HG03039 (cell line): ENCODE data around the gene IQGAP2.
"Not testable (repeated sequence)": the region's sequence is repeated elsewhere in the genome, so short reads cannot be mapped to it uniquely, and the experiment has no call there.

ENCODE experiments used
- ATAC-seq: cut with Tn5 transposase; IDR thresholded peaks from one replicate; pipeline ENCODE4 v1.9.1; 2021; ENCODE audit warnings: mild to moderate bottlenecking, moderate library complexity; ENCODE audit not compliant: unreplicated experiment

IQGAP2 gene

GRCh38 chr5:76642390-76643040, 239.4 kb downstream of the IQGAP2 start:
- ATAC-seq: no peak

DNA sequence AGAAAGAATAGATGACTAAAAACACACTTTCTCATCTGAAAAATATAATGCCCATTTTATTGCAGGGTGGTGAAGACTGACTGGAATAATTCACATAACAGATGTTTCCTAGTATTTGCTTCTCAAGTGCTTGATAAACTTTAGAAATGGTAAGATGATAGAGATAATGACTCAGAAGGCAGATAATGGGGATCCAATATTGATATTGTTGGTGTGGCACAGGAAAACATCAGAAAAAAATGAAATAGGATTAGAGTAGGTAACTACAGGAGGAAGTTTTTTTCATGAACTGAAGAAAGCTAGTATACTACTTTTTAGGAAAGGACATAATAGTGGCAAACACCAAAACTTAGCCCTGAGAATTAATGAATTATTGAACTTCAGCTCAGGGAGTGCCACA, 240.3 kb downstream of the IQGAP2 start:
- no peak for ATAC-seq

GRCh38 chr5:76649140-76649539, 246.1 kb downstream of the IQGAP2 start:
- ATAC-seq: no peak

DNA sequence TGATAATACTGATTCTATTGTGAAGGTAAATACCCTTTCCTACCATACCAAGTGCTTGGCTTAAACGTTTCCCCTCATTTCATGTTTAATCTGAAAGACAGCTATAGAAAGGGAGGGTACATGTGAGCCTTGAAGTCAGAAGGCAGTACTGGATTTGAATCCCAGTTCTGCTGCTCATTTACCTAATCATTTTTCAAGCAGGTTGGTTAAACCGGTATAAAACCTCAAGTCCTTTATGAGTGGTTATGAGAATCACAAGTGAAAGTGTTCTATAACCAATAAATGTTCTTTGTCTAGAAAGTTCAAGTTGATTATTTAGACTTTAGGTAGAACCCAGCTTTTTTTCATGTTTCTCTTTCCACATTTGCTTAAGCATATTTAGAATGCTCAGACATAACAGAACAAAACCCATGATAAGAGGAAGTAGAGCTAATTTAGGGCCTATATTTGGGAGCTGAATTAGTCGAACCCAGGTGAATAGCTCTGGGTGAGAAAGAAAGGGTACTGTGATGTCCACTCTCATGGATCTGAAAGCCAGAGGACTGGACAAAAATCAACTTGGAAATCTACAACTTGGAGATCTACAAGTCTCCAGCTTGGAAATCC, 249.8 kb downstream of the IQGAP2 start:
- ATAC-seq: no peak

DNA sequence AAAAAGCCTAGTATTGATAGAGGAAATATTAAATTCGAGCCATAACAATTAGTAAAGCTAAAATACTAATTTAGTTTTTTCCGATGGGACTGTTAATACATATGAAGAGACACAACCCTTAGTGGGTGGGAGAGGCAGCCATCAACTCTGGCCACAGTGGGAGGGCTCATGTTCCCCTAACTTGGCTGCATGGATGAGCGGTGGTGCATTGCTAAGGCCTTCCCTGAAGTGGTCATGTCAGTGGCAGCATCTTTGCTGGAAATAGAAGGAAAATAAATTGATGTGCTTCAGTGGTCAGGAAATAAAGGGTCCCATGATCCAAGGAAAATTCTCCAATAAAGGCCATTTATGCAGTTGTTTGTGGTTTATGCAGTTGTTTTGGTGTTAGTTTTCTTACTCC, 254.0 kb downstream of the IQGAP2 start:
- no peak for ATAC-seq

- no peak for ATAC-seq
Observed at GRCh38 chr5:76657683-76658311, 254.7 kb downstream of the IQGAP2 start.

- ATAC-seq: no peak
Observed at GRCh38 chr5:76660360-76660759, 257.3 kb downstream of the IQGAP2 start.

- no peak for ATAC-seq
Observed at GRCh38 chr5:76662521-76662920, 259.4 kb downstream of the IQGAP2 start.

GRCh38 chr5:76663573-76663972, 260.5 kb downstream of the IQGAP2 start:
- no peak for ATAC-seq

GRCh38 chr5:76664079-76664478, 261.0 kb downstream of the IQGAP2 start:
- no peak for ATAC-seq

- no peak for ATAC-seq
Observed at GRCh38 chr5:76667495-76667894, 264.4 kb downstream of the IQGAP2 start.

DNA sequence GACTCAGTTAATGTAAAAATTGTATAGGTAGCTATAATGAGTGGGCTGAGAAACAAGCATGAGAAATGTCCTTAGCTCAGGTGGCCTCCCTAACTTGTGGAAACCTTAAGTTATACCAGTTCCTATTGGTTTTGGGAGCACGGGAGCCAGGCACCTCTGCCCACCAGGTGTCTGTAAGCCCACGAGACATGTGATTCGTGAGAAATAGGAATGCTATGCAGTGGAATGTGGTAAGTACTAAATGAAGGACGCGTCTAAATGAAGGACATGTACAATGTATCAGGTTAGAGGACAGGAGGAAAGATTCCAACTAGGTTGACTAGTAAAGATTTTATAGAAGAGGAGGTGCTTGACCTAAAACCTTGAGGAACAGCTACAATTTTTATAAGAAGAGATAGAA, 266.2 kb downstream of the IQGAP2 start:
- no peak for ATAC-seq

- ATAC-seq: no peak
Observed at GRCh38 chr5:76670508-76670907, 267.4 kb downstream of the IQGAP2 start.

DNA sequence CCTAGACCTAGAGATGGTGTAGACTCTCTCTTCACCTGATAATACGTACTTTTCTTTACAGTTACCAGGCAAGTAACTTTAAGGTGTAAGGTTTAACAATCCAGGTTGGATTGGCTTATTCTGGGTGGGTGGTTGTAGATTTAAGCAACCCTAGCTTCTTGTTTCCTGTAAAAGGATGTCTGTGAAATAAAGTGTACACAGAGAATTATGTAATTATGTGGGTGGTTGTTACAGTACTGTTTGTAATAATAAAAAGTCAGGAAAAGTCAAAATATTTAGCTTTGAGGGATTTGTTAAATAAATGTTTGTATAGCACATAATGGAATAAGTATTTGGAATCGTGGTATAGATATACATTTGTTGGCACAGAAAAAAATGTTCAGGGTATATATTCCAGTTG, 269.2 kb downstream of the IQGAP2 start:
- no peak for ATAC-seq

GRCh38 chr5:76673125-76673524, 270.0 kb downstream of the IQGAP2 start:
- ATAC-seq: no peak

GRCh38 chr5:76674330-76675066, 271.4 kb downstream of the IQGAP2 start:
- ATAC-seq: no peak

GRCh38 chr5:76675364-76675763, 272.3 kb downstream of the IQGAP2 start:
- no peak for ATAC-seq

- no peak for ATAC-seq
Observed at GRCh38 chr5:76677849-76678472, 274.9 kb downstream of the IQGAP2 start.

DNA sequence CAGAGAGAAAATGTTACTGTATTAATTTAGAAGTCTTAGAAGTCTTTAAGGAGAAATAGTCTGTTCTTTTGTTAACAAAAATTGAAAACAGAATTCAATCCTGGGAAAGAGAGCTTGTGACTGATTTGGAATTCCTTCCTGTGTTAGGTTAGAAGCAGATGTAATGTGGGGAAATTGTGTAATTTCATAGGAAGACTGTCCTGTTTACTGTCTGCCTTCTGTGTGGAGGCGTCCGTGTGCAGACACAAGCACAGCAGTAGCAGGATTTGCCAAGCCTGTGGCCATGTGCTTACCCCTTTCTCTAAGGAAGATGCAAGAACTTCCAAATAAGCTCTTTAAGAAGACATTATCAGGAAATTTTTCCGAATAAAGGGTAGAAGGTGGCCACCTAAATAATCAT, 276.1 kb downstream of the IQGAP2 start:
- ATAC-seq: no peak

GRCh38 chr5:76680826-76681225, 277.7 kb downstream of the IQGAP2 start:
- ATAC-seq: not testable (repeated sequence)

DNA sequence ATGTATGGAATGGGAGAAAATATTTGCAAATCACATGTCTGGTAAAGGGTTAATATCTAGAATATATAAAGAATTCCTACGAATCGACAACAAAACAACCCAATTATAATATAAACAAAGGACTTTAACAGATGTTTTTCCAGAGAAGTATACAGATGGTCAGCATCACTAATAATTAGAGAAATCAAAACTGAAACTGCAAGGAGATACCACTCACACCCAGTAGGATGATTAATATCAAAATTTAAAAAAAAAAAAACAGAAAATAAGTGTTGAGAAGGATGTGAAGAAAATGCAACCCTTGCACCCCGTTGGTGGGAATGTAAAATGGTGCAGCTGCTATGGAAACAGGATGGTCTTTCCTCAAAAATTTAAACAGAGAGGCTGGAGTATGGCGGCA, 278.2 kb downstream of the IQGAP2 start:
- no peak for ATAC-seq
